ENCODE data around the gene DLX2.

GRCh38 chr2:172089633-172090032 is 13.1 kb downstream of the DLX2 start:
- TF ChIP-seq CTCF (conservative IDR thresholded peaks at IDR 0.05 in 1 of 2, IDR thresholded peaks at IDR 0.05 in 1 of 2; ENCODE audit: extremely low read depth in 1 of 2, insufficient read depth in 1 of 2, low read depth in 1 of 2, low read length in 2 of 2) (no peak), EZH2 (IDR thresholded peaks at IDR 0.05; ENCODE audit: borderline replicate concordance, low read length) (no peak)

Measured in mammary epithelial cell (primary cell).